HG03521 (cell line): ENCODE measurements around the gene PPP1R14B.

Source experiments
- ATAC-seq: cut with Tn5 transposase; IDR thresholded peaks from one replicate; pipeline ENCODE4 v1.9.1; 2021; ENCODE audit warnings: mild to moderate bottlenecking, moderate library complexity; ENCODE audit not compliant: unreplicated experiment

Gene PPP1R14B, protein sequence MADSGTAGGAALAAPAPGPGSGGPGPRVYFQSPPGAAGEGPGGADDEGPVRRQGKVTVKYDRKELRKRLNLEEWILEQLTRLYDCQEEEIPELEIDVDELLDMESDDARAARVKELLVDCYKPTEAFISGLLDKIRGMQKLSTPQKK

DNA sequence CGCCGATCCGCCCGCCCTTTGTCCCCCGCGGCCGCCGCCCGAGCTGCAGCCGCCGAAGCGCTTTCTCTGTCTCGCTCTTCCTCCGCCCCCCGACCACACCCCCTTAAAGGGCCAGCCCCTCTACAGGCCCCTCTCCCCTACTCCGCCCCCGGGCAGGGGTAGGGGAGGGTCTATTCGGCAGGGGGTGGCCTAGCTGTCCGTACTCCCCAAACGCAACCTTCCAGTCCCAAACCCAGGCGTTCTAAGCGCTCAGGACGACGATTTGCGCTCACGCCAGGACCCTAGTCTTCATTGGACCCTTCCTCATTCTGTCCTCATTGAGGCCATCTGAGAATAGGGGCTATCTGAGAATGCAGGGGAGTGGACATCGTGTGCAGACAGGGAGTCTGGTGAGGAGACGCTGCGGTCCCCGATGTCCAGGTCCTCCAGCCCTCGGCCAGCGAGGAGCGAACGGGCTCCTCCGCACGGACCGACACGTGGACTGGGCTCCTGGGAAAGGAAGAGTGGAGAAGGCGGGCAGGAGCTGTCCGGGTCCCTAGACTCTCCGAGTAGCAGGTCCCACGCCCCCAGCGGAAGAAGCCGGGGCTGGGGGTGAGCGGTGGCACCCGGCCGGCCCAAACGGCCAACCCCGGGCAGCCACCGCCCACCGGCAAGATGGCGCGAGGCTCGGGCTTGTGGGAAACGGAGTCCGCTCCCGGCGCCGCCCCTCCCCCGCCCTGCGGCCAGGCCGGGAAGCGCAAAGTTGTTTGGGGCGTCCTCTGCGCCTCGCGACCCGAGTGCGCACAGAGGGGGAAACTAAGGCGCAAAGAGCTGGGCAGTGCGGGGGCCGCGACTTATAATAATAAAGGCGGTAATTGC is at the start of gene PPP1R14B:
Gene PPP1R14B (minus strand): TSS at position 73 of the 858 bp plus-strand sequence. CDS start 270 bp downstream, outside the sequence.
- ATAC-seq, result peak; percentile 34

DNA sequence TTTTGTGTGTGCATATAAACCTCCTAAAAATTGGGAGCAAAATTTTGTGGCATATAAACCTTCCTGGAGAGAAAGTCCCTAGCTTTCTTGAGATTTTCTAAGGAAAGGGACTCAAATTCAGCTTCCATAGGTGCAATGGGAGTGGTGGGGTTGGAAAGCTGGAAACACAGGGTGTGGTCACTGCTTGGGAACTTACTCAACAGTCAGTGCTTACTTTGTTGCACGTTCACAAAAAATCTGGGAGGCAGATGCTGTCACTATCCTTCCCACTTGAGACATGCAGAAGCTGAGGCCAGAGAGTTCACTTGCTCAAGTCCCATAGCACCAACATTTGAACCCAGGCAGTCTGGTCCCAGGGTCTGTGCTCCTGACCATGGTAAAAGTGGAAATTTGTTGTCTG is 49.5 kb upstream of the PPP1R14B start:
- no peak for ATAC-seq

DNA sequence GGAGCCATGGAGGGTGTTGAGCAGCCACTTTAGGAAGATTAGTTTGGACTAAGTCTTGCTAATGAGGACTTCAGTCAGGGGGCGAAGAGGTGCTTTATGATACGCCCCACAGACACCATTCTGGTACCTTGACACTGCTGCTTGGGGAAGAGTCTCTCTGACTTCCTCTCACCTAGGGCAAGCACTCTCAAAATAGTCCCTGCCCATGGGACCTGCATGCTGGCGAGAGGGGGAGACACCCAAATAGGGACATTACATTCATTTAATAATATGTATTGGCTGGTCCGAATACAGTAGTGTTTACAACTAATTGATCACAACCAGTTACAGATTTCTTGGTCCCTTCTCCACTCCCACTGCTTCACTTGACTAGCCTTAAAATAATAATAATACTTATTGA is 49.0 kb upstream of the PPP1R14B start:
- ATAC-seq, result no peak

DNA sequence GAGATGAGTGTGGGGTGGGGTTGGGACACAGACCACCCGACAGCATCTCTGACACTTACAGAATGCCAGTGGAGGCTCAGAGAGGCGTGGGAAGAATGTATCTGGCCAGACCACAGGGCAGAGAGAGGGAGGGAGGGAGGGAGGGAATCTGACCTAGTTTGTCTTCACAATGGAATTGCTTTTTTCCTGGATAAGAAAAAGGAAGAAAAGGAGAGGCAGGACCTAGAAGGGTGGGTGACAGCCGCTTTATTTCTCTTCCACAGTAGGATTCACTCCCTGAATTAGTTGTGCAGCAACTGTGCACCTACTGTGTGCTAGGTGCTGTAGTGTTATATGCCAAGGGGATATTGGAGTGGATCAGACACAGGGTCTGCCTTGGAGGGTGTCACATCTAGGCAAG is 48.0 kb upstream of the PPP1R14B start:
- ATAC-seq, result no peak

DNA sequence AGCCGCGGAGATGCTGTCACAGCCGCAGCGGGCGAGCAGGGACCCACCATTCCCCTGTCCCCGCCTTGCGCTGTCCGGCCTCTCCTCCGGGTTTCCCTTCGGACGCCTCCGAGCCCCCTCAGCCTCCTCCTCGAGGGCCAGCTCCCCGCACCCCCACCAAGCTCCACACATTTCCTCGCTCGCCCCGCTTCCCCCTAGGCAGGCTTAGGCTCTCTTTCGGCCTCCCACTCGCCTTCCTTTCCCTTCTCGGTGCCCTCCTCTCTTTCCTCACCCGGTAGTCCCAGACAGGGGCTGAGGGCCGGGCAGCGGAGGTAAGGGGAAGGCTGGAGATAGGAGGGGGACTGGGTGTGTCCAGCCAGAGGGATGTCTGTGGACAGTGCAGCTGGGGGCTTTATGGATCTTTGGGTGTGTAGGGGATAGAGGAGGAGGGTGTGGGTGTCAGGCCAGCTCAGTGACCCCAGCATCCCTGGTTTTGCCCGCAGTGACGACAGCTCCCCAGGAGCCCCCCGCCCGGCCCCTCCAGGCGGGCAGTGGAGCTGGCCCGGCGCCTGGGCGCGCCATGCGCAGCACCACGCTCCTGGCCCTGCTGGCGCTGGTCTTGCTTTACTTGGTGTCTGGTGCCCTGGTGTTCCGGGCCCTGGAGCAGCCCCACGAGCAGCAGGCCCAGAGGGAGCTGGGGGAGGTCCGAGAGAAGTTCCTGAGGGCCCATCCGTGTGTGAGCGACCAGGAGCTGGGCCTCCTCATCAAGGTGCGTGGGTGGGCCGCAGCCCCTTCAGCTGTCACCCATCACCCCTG is 45.9 kb upstream of the PPP1R14B start:
- ATAC-seq, result no peak

DNA sequence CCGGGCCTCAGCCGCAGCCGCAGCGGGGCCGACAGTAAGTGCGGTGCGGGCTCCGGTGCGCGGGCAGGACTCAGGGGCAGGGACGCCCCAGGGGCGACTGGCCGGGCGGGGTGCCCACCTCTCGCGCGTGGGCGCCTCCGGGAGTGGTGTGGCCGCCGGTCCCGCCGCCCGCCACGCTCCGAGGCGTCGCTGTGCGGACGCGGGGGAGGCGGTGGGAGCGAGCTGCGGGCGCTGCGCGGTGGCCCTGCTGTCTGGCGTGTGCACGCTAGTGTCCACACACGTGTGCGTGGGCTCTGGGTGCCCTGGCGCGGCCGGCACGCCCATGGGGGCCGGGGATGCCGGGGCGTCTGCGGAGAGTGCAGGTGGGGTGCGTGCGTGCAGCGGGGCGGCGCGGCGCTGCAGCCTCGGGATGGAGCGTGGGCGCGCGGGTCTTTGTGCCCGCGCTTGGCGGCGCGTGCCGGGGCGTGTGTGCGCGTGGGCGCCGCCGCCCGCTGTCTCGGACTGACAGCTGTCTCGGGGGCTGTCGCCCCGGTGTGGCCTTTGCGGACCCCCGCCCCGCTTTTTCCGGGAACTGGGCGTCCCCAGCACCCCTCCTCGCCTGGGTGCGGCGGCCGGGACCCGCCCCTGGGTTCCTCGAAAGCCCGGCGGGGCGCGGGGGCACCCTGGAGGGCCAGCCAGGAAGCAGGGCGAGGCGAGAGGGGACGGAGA is 45.2 kb upstream of the PPP1R14B start:
- no peak for ATAC-seq

DNA sequence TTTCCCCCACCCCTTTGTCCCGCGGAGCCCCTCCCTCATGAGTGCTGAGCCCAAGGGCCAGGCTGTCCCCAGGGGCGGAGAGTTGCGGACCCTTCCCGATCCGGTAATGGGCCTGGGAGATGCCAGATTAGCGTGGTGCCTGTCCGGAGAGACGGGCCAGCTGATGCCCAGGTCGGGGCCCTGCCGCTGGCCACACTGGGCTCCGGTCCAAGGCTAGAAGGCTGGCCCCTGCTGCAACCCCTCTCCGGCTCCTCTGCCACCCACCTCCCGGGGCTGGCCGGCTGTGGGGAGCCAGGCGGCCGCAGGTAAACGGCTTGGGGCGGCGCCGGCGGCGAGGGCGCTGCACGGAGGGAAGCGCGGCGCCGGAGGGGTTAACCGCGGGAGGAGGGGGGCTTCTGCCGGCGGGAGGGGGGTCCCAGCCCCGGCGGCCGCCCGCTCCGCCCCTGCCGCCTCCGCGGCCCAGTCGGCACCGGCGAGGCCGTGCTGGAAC is 44.6 kb upstream of the PPP1R14B start, which contains the start of gene KCNK4:
Gene KCNK4 (plus strand): TSS at position 41 of the 490 bp plus-strand sequence. CDS start 1,717 bp downstream, outside the sequence.
- no peak for ATAC-seq

DNA sequence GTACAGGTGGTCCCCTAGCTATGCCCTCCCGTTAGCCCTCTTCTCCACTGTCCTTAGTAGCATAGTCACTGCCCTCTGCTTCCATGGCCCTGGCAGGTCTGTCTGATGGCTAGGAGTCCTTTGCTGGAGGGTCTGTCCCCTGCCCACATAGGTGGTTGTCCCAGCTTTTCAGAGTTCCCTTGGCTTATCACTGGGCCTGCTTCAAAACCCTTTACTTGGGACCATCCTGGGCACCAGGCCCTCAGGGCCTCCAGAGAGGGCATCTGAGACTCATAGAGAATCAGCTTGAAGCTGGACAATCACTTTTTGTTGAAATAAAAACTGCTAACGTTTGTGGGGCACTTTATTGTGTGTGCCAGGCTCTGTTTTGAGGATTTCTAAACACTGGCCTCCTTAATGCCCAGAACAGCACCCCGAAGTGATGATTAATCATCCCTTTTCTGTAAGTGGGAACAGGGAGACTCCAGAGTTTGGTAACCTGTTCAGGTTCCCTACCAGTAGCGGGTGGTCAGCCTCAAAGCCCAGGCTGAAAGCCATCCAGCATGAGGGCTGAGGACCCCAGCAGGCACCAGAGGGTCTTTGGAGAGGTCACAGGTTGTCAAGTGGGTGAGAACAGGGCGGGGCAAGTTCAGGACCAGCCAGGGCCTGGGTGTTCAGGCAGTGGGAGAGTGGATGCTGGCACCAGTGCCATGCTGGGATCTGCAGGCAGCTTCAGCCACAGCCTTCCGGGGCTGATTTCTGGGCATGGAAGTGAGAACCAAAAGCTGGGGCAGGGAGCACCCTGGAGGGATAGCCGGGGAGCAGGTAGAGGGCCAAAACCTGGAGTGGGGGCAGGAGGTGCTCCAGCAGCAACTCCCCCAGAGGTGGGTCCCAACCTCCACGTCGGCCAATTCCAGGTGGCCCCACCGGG is 43.9 kb upstream of the PPP1R14B start:
- ATAC-seq, result no peak

DNA sequence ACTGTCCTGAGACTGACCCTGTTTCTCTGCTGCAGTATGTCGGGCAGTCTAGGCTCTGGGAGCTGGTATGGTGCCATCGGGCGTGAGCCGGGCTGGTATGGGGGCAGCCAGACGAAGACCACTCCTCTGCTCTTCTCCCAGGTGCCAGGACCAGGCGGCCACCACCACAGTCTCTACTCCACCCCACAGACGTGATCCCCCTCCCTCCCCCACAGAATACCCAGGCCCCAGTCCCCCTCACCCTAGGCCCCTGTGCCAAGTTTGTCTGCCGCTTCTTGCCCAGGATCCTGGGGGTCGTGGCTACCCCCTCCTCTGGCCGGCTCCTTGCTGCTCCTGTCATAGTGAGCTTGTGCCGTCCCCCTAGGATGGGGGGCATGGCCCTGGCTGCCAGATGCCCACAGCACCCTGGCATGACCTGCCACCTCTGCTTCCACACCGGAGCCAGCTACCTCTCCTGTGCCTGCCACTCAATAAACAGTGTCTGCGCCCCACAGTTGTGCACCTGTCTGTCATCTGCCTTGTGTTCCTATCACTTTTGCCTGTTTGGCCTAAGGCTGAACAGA is 42.3 kb upstream of the PPP1R14B start:
- no peak for ATAC-seq

DNA sequence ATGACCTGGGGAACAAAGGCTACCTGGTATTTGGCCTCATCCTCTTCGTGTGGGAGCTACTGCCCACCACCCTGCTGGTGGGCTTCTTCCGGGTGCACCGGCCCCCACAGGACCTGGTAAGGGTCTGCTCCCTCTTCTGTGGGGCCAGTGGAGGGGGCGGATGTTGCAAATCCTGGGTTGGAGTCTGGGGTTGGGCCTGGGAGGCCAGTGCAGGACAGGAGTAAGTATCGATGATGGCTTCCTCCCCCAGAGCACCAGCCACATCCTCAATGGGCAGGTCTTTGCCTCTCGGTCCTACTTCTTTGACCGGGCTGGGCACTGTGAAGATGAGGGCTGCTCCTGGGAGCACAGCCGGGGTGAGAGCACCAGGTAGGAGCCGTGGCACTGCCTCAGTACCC is 41.6 kb upstream of the PPP1R14B start:
- no peak for ATAC-seq

DNA sequence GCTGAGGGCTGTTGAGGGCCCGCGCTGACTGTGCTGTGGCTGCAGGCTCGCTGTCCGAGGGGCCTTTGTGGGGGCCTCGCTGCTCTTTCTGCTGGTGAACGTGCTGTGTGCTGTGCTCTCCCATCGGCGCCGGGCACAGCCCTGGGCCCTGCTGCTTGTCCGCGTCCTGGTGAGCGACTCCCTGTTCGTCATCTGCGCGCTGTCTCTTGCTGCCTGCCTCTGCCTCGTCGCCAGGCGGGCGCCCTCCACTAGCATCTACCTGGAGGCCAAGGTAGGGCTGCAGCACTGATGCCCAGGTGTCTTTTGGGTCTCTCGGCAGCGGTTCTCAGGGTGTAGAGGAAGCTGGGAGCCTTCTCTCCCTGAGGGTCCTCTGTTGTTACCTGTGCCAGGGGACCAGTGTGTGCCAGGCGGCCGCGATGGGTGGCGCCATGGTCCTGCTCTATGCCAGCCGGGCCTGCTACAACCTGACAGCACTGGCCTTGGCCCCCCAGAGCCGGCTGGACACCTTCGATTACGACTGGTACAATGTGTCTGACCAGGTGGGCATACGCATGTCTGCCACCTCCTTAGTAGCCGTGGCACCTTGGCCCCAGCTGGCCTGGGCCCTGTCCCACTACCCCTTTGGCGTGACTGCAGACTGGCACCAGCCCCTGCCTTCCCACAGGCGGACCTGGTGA is 41.1 kb upstream of the PPP1R14B start:
- no peak for ATAC-seq

DNA sequence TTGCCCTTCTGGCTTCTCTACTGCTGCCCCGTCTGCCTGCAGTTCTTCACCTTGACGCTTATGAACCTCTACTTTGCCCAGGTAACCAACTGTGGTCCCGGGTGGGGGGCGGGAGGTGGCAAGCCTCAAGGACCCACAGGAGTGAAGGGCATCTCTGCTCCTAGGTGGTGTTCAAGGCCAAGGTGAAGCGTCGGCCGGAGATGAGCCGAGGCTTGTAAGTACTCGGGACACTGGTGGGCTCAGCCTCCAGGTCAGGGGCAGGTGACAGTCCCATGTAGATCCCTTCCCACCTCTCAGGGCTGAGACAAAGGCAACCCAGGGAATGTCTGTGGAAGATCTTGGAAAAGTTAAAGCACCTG is 40.0 kb upstream of the PPP1R14B start:
- no peak for ATAC-seq

DNA sequence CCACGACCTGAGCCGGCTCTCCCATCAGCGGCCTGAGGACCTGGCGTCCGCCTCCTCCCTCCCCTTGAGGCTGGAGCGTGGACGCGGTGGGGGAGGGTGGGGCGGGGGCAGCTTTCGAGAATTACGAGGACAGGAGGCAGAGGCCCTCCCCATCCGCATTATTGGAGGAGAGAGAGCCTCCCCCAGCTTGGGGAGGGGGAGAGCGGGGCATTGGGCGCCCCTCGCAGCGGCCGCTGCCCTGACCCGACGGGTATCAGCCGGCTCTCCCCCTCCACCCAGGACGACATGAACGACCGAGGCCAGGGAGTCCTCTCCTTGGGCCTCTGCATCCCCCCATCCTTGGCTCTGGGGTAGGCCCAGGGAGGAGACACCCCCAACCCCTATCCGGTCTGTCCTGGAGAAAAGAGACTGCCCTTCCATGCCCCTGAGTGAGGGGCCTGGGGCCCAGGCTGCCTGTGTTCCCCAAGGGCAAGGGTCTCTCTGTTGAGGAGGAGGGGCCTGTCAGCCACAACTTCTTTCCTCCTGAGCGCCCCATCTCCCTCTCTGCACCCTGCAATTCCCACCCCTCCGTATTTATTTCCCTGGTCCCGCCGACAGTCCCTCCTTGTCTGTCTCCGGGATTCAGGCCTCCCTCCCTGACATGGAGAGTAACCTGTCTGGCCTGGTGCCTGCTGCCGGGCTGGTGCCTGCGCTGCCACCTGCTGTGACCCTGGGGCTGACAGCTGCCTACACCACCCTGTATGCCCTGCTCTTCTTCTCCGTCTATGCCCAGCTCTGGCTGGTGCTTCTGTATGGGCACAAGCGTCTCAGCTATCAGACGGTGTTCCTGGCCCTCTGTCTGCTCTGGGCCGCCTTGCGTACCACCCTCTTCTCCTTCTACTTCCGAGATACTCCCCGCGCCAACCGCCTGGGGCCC is 39.4 kb upstream of the PPP1R14B start:
- no peak for ATAC-seq

DNA sequence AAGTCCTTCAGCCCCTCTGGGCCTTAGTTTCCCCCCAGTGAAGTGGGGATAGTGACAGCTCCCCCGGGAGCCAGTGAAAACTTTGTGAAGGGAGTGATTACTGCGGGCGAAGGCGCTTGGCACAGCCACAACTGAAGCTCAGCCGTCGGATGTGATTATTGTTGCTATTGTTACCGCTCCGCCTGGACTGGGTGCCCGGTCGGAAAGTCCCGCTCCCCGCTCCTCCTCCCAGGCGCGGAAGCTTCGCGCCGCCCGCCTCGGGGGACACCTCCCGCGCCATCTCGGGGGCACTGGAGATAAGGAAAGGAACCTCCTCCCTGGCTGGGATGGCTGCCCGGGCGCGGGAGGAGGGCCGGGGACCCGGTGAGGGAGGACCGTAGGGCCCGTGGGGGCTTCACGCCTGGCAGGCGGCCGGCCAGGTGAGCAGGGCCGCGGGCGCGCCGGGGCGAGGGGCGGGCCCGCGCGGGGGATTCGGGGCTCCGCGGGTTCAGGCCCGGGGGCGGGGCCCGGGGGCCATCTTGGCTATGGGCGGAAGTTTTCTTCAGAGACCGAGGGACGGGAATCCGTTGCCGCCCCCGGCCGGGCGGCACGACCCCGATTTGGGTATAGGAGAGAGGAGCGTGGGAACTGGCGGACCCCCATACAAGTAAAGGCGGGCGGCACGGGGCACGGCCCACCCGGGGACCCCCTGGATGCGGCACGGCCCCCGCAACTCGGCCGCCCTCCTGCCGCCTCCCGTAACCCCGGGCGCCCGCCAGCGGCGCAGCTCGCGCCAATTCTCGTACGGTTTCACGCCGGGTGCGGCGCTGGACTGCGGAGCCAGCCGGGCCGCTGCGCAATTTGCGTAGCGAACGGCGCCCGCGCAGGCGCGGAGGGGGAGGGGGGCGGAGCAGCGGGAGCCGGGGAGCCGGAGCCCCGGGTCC is 38.5 kb upstream of the PPP1R14B start, which contains the start of gene GPR137:
Gene GPR137 (plus strand): TSS at position 887 of the 923 bp plus-strand sequence. CDS start 677 bp downstream, outside the sequence.
- peak; percentile 58 for ATAC-seq

DNA sequence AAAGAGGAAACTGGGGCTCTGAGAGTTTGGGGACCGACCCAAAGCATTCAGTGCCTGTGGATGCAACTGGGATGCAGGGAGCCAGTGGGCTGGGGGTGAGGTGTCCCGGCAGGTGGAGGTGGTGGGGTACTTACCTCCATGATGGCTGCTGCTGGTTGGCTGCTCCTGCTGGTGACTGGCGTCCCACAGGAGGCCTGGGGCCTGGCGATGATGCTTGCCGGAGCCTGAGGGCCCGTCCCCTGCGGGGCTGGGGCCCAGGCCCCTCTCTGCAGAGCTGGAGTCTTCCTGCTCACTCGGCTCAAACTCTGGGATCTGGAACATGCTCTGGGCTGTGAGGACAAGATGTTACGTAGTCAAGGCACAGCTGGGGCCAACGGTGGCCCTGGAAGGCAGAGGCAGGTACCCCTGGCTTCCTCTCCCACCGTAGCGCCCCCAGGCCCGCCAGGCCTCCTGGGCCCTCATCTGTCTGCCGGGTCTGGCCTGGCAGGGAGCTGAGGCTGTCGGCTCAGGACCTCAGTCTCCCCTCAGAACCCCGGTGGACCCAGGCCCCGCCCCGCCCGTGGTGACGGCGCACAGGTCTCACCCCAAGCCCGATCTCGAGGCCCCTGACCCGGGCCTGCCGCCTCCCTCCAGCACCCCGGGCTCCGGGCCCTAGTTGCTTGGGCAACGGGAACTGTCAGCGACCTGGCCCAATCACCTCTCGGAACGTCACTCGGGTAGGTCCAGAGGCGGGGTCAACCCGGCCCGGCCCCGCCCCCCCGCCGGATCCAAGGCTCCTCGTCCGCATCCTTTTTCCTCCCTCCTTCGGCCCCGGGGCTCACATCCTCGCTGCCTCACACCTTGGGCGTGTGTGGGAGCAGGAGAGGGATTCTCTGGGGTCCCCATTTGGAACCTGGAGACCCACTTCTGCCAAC is 37.6 kb upstream of the PPP1R14B start, which contains the start of gene BAD:
Gene BAD (minus strand): TSS at position 618 of the 914 bp plus-strand sequence. CDS start 297 bp downstream, at position 321.
- ATAC-seq, result peak; percentile 64
